Hematopoietic multipotent progenitor cell treated with erythropoietin and hydrocortisone succinate and interleukin-3 and kit ligand, for 4 days (in vitro differentiated cells): Measurements from ENCODE around the gene CWF19L2.
"Not testable (repeated sequence)": the region's sequence is repeated elsewhere in the genome, so short reads cannot be mapped to it uniquely, and the experiment has no call there.

Source experiments
- DNase-seq: peaks from one replicate; pipeline ENCODE4 v3.0.0-alpha.2; 2015

Gene CWF19L2

GRCh38 chr11:107430525-107430924 lies 27.1 kb downstream of the CWF19L2 start:
- DNase-seq: no peak

- peak; percentile 82 for DNase-seq
These were observed 29.9 kb downstream of the CWF19L2 start for GRCh38 chr11:107427569-107428180.

- DNase-seq: no peak
These were observed 44.3 kb downstream of the CWF19L2 start for GRCh38 chr11:107413352-107413751.

- no peak for DNase-seq
These were observed 48.8 kb downstream of the CWF19L2 start for GRCh38 chr11:107408762-107409211.

- no peak for DNase-seq
These were observed 52.4 kb downstream of the CWF19L2 start for GRCh38 chr11:107405260-107405659.

- DNase-seq: not testable (repeated sequence)
These were observed 56.5 kb downstream of the CWF19L2 start for GRCh38 chr11:107401131-107401530.

GRCh38 chr11:107397357-107397756 lies 60.3 kb downstream of the CWF19L2 start:
- DNase-seq: peak; percentile 2

GRCh38 chr11:107392611-107393010 lies 65.0 kb downstream of the CWF19L2 start:
- no peak for DNase-seq

- not testable (repeated sequence) for DNase-seq
These were observed 66.9 kb downstream of the CWF19L2 start for GRCh38 chr11:107390701-107391100.

GRCh38 chr11:107387666-107388065 lies 70.0 kb downstream of the CWF19L2 start:
- no peak for DNase-seq

- DNase-seq: no peak
These were observed 72.2 kb downstream of the CWF19L2 start for GRCh38 chr11:107385361-107385981.

- DNase-seq: no peak
These were observed 73.3 kb downstream of the CWF19L2 start for GRCh38 chr11:107384144-107384852.

GRCh38 chr11:107372439-107372838 lies 85.2 kb downstream of the CWF19L2 start:
- DNase-seq: no peak

GRCh38 chr11:107370390-107370789 lies 87.2 kb downstream of the CWF19L2 start:
- DNase-seq: no peak

- DNase-seq: no peak
These were observed 97.9 kb downstream of the CWF19L2 start for GRCh38 chr11:107359701-107360100.

- DNase-seq: no peak
These were observed 99.7 kb downstream of the CWF19L2 start for GRCh38 chr11:107357877-107358276.

- DNase-seq: no peak
These were observed 102.8 kb downstream of the CWF19L2 start for GRCh38 chr11:107354780-107355179.

- no peak for DNase-seq
These were observed 119.7 kb downstream of the CWF19L2 start for GRCh38 chr11:107337917-107338316.

GRCh38 chr11:107331728-107332127 lies 125.9 kb downstream of the CWF19L2 start:
- DNase-seq: peak; percentile 39

- DNase-seq: no peak
These were observed 128.5 kb downstream of the CWF19L2 start for GRCh38 chr11:107329164-107329563.

- no peak for DNase-seq
These were observed 141.2 kb downstream of the CWF19L2 start for GRCh38 chr11:107316426-107316825.

GRCh38 chr11:107307991-107308390 lies 149.6 kb downstream of the CWF19L2 start:
- no peak for DNase-seq

- no peak for DNase-seq
These were observed 155.7 kb downstream of the CWF19L2 start for GRCh38 chr11:107301878-107302277.
